ENCODE data around the gene CLEC10A.
"Not testable (repeated sequence)": the region's sequence is repeated elsewhere in the genome, so short reads cannot be mapped to it uniquely, and the experiment has no call there.

CLEC10A gene

DNA sequence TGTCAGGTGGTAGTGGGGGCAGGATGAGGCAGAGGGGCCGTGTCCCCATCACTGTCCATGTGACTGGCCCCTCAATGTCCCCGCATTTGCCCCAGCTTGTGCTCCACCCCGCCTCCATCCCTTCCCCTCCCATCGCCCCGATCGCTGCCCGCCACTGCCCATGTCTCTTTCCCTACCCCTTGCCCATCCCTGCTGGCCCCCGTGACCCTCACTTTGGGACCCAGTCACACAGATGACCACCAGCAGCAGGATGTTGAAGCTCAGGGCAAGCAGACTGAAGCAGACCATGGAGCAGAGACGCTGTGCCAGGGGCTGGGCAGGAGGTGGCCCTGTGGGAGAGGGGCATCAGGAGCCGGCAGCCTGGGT is 28.5 kb upstream of the CLEC10A start:
- no peak for DNase-seq (ENCODE audit: low read depth, low spot score)

DNA sequence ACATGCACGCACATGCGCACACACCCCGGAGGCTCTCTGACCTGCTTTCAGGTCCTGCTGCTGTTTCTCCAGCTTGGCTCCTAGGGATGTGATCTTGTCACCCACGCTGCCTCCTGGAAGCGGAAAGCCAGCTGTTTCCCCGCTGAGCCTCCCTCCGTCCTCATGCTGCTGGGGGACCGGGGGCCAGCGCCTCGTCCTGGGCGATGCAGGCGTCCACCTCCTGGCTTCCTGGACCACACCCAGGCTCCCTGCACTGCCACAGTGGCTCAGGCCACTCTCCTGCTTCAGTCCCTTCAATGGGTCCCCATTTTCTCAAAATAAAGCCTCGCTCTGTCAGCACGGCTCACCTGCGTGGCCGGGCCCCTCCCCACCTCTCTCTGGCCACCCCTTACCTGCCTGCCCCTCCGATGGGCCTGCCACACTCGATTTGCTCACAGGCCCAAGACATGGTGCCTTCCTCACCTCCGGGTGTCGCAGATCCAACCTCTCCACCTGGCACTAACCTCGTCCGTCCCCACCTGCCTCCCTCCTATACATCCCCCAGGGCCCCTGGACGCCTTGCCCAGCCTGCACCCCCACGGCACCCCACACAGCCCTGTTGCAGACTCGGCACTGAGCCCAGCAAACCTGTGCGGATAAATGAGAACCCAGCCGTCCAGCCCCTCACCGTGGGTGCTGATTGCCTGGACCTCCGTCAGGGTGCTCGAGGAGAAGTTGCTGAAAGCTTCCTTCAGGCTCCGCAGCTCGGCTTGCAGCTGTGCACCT is 27.9 kb upstream of the CLEC10A start:
- no peak for DNase-seq (ENCODE audit: low read depth, low spot score)

DNA sequence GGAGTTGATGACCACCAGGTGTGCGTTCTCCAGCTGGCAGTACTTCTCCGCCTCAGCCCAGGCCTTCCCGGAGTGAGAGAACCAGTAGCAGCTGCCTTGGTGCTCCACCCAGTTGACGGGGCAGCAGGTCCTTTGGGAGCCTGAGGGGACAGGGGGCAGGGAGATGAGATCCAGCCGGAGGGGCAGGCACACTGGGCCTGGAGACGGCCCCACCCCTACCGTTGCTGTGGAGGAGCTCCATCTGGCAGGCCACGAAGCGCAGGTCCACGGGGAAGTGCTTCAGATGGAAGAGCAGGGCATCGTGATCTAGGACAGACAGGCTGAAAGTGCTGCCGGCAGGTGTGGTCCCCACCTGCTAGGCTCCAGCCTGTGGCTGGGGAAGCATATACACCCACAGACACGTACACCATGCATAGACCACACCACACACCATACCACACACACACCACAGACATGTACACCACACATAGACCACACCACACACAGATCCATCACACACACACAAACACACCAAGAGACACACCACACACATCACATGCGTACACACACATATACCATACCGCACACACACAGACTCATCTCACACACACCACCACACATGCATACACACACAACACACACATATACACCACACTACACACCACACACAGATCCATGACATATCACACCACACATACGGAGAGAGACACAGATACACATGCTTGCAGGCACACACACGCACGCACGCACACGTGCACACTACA is 27.1 kb upstream of the CLEC10A start:
- no peak for DNase-seq (ENCODE audit: low read depth, low spot score)

DNA sequence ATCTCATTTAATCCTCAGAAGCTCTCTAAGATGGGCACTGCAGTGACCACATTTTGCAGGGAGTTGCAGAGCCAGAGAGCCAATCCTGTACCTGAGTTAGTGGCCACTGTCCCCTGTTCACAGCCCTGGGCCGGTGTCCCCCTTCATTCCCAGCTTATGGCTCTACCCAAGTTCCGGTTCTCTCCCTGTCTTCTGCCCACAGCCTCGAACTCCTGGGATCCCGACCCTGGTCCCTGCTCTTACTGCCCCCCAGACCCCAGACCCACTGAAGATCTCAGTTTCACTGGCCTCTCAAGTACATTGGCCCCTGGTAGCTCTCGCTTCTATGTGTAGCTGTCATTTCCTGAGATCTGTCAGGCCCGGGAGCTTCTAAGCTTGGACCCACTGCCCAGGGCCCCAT is 22.4 kb upstream of the CLEC10A start:
- no peak for DNase-seq (ENCODE audit: low read depth, low spot score)

DNA sequence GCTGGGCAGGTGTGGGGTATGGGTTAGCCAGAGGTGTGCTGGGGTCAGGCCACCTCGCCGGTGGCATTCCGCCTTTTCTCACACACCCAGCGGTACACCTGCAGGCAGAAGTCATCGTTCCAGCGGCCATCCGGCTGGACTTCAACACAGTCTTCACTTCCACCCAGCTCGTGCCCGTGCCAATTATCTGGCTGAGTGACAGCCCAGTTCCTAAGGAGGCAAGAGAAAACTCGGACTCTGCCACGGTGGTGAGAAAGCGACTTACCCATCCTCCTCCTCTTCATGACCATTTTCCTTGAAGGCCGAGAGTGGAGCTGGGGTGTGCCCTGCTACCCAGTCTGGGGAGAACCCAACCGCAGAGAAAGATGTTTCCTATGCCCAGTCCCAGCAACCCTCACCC is 21.5 kb upstream of the CLEC10A start:
- DNase-seq (ENCODE audit: low read depth, low spot score), result no peak

DNA sequence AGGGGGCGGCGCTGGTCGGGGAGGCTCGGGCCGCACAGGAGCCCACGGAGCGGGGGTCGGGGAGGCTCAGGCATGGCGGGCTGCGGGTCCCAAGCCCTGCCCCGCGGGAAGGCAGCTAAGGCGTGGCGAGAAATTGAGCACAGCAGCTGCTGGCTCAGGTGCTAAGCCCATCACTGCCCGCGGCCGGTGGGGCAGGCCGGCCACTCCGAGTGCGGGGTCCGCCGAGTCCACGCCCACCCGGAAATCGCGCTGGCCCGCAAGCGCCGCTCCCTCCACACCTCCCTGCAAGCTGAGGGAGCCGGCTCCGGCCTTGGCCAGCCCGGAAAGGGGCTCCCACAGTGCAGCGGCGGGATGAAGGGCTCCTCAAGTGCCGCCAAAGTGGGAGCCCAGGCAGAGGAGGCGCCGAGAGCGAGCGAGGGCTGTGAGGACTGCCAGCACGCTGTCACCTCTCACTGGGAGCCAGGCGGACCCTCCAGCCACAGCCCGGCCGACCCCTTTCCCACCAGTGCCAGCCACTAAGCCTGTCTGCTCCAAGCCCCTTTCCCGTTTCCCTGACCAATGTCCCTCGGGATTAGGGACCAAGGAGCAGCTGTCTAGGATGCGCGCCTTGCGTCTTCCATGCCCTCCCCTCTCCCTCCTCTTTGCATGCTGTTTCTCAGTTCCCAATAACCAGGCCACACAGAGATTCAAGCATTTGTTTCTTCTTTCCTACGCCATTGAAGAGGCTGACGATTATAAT is 20.8 kb upstream of the CLEC10A start:
- not testable (repeated sequence) for DNase-seq (ENCODE audit: low read depth, low spot score)

DNA sequence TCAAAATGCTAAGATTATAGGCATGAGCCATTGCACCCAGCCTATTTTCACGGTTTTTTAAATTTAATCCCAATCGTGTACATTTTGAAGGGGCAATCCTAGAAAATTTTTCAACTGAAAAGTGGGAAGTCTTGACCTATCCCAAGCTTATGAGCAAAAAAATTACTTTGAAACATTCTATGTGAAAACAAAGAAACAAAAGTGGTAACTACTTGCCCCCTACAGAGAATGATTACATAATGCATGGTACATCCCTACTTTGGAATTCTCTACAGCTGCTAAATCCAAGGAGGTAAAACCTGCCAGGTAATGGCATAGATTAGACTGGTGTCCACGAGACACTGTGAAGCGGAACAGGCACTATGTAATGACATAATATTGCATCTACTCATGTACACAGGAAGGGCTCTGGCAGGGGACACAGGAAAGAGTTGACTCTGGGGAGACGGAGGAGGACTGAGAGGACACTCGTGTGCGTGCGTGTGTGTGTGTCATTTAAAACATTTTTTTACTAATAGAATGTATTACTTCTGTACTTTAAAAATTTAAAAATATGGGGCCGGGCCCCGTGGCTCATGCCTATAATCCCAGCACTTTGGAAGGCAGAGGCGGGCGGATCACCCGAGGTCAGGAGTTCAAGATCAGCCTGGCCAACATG is 18.9 kb upstream of the CLEC10A start:
- no peak for DNase-seq (ENCODE audit: low read depth, low spot score)

GRCh38 chr17:7097940-7098339 is 17.9 kb upstream of the CLEC10A start:
- DNase-seq (ENCODE audit: low read depth, low spot score), result no peak

DNA sequence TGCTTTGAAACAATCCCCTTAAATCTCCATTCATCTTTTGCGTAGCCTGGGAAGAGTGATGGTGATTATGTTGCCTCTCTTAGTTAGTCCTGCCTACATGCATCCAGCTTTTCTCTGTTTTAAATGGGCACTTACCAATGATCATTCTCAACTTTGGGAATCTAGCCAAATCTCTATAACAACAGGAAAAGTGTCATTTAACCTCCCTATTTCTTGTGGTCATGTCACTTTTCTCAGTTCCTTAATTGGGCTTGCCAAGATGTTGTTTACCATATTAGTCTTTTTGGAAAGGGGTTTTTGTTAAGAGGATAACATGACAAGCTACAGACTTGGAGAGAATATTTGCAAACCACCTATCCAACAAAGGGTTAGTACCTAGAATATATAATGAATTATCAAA is 15.6 kb upstream of the CLEC10A start:
- no peak for DNase-seq (ENCODE audit: low read depth, low spot score)

- DNase-seq (ENCODE audit: low read depth, low spot score), result no peak
Observed at GRCh38 chr17:7094652-7095019, 14.6 kb upstream of the CLEC10A start.

- not testable (repeated sequence) for DNase-seq (ENCODE audit: low read depth, low spot score)
Observed at GRCh38 chr17:7091311-7092005, 11.4 kb upstream of the CLEC10A start.

DNA sequence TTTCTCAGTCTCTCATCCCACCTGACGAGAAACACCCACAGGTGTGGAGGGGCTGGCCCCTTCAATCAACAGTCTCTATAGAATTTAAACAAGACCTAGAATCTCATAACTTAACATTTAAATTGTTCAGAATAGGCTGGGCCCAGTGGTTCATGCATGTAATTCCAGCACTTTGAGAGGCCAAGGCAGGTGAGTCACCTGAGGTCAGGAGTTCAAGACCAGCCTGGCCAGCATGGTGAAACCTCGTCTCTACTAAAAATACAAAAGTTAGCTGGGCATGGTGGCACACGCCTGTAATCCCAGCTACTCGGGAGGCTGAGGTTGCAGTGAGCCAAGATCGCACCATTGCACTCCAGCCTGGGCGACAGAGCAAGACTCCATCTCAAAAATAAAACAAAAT is 9.5 kb upstream of the CLEC10A start:
- not testable (repeated sequence) for DNase-seq (ENCODE audit: low read depth, low spot score)

GRCh38 chr17:7088442-7088841 is 8.4 kb upstream of the CLEC10A start:
- not testable (repeated sequence) for DNase-seq (ENCODE audit: low read depth, low spot score)

DNA sequence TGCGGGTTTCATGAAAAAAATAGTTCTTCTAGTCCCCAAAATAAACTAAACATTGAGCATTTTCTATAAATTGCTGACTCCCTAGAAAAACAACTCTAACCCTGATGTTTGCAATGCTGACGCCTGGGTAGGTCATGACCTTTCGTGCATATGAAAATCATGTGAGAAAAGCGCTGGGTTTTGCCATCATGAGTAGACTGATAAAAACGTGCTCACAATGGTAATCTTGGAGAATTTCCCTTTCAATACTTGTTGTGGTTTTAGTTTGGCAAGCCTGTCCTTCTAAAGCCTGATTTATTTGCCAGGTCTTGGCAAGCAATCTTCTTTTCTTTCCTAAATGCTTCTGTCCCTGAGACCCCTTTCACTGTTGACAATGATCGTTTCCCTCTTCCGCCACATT is 4.0 kb upstream of the CLEC10A start:
- DNase-seq (ENCODE audit: low read depth, low spot score), result no peak

DNA sequence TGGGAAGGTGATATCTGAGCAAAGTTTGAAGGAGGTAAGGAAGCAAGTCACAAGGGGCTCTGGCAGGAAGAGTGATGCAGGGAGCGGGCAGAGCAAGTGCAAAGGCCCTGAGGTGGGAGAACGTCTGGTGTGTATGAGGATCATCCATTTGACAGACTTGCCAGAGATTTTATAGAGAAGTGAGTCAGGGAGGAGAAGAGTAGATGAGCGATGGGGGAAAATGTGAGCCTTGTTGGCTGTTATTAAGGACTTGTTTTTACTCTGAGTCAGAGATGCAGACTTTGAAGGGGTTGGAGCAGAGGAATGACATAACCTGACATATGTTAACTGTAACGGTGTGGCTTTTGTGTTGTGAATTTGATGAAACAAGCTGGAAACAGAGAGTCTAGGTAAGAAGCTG is 3.5 kb upstream of the CLEC10A start:
- DNase-seq (ENCODE audit: low read depth, low spot score), result no peak

DNA sequence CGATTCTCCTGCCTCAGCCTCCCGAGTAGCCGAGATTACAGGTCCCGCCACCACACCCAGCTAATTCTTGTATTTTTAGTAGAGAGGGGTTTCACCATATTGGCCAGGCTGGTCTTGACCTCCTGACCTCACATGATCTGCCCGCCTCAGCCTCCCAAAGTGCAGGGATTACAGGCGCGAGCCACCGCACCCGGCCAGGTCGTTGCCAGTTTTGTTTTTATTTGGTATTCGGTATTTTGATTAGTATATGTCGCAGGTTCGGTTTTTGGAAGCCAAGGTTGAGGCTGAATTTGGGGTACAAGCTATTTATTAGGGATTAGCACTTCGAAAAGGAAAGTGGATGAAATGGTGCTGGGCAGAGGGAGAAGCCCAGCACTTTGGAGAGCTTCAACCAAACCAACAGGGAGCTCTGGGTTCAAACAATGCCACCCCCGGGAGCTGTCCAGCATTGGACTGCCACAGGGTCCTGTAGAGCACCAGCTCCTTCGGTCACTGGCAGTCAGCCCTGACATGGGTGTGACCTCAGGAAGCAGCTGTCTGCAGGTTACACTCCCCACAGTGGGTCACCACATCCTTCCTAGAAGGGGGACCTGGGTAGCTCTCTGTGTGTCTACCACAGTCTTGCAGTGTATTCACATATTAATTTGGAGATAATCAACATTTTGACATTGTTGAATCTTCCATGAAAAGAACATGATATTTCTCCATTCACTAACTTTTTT is 1.5 kb upstream of the CLEC10A start:
- DNase-seq (ENCODE audit: low read depth, low spot score), result no peak

DNA sequence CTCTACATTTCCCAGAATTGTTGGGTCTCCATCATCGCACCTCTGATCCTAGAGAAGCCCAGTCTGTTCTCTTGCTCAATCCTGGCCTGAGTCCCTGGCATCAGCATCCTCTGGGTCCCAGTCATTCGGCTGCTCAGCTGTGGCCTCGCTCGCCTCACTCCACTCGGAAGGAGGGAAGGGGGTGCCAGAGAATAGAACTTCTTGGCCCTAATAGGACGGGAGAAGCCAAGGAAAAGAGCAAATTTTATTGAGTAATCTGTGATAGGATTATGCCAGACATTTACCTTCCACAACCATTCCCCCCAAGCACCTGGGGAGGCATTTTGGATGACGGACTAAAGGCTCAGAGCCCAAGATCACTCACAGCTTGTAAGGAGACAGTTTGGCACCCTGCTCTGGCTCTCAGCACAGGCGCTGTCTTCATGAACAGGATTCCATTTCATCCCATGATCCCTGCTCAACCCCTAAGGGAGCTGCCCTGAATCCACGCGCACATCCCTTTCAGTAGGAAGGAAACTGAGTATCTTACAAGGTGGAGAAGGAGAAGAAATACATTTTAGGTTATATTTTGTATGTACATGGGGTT is 498 bp upstream of the CLEC10A start:
- no peak for DNase-seq (ENCODE audit: low read depth, low spot score)

GRCh38 chr17:7078711-7079110 is 1.3 kb downstream of the CLEC10A start:
- no peak for DNase-seq (ENCODE audit: low read depth, low spot score)

- no peak for DNase-seq (ENCODE audit: low read depth, low spot score)
Observed at GRCh38 chr17:7077911-7078546, 2.0 kb downstream of the CLEC10A start.

DNA sequence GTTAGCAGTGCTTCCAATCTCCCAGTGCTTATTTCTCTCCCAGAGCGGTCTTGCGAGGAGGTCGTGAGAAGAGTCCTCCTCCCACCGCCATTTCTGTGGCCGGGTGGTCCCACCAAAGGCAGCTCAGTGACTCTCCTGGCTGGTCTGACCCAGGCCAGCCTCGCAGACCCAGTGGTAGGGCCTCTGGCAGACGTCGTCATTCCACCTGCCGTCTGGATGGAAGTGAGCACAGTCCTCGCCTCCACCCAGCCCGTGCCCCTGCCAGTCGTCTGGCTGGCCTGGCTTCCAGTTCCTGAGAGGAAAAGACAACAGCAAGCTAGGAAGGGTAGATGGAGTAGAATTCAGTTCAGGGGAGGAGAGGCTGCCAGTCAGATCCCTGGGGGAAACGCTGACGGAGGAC is 5.1 kb downstream of the CLEC10A start:
- no peak for DNase-seq (ENCODE audit: low read depth, low spot score)
